Esophagus squamous epithelium (tissue), 4 donors: ENCODE results near the gene ZNF766.

Experiments used
- POLR2A ChIP-seq, 4 donors: fragments of 450-650 bp; IDR thresholded peaks; one replicate each; pipeline ENCODE4 v1.6.1; 2017; ENCODE audit warnings: antibody characterized with exemption in 4 of 4, mild to moderate bottlenecking in 4 of 4, moderate library complexity in 3 of 4
- TF ChIP-seq, protein P1 (sequence below), 6 experiments: fragments of 450-650 bp in 4 of 6; fragments of 200-600 bp in 2 of 6; sonication (generic) in 2 of 6; IDR thresholded peaks; one replicate each; pipeline ENCODE4 v1.5.1; 2016 to 2019; ENCODE audit warnings: antibody characterized with exemption in 6 of 6, mild to moderate bottlenecking in 4 of 6, moderate library complexity in 4 of 6

DNA sequence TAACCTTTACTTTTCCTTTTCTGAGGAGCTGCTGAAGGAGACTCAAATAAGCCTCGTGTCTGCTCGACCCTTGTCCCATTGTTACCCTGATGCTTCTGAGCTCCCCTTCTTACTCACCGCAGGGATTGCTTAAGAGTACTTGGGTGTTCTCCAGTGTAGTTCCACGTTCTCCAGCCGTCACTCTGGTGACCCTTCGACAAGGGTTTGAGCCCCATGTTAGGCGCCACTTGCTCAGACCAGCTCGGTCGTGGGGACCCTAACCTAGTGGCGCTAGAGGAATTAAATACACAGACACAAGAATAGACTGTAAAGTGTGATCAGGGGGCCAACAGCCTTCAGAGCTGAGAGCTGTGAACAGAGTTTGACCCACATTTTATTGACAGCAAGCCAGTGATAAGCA, 37.9 kb downstream of the ZNF766 start:
- TF ChIP-seq, protein P1, sequence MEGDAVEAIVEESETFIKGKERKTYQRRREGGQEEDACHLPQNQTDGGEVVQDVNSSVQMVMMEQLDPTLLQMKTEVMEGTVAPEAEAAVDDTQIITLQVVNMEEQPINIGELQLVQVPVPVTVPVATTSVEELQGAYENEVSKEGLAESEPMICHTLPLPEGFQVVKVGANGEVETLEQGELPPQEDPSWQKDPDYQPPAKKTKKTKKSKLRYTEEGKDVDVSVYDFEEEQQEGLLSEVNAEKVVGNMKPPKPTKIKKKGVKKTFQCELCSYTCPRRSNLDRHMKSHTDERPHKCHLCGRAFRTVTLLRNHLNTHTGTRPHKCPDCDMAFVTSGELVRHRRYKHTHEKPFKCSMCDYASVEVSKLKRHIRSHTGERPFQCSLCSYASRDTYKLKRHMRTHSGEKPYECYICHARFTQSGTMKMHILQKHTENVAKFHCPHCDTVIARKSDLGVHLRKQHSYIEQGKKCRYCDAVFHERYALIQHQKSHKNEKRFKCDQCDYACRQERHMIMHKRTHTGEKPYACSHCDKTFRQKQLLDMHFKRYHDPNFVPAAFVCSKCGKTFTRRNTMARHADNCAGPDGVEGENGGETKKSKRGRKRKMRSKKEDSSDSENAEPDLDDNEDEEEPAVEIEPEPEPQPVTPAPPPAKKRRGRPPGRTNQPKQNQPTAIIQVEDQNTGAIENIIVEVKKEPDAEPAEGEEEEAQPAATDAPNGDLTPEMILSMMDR (IDR thresholded peaks at IDR 0.05): no peak
- TF ChIP-seq POLR2A (IDR thresholded peaks at IDR 0.05): no peak
